Astrocyte of the spinal cord (primary cell): ENCODE data around the gene LORICRIN.
"Not testable (repeated sequence)": the region's sequence is repeated elsewhere in the genome, so short reads cannot be mapped to it uniquely, and the experiment has no call there.

Experiments
- DNase-seq: peaks from one replicate; pipeline ENCODE4 v3.0.0; 2011; ENCODE audit warnings: low read depth, low spot score
- H3K4me3 ChIP-seq: 2 replicates; pipeline ENCODE4 v1.5.1; 2011; ENCODE audit warnings: low read depth, mild to moderate bottlenecking, low read length, moderate library complexity
- CTCF ChIP-seq: IDR thresholded peaks from 2 replicates; pipeline ENCODE4 v1.5.1; 2012; ENCODE audit warnings: low read depth, mild to moderate bottlenecking, low read length, inconsistent platforms
- in situ Hi-C: cut with HindIII; loops from 2 replicates; pipeline ENCODE4 v1.10.0; 2017; ENCODE audit warnings: low sequenced_read_pairs

LORICRIN gene

DNA sequence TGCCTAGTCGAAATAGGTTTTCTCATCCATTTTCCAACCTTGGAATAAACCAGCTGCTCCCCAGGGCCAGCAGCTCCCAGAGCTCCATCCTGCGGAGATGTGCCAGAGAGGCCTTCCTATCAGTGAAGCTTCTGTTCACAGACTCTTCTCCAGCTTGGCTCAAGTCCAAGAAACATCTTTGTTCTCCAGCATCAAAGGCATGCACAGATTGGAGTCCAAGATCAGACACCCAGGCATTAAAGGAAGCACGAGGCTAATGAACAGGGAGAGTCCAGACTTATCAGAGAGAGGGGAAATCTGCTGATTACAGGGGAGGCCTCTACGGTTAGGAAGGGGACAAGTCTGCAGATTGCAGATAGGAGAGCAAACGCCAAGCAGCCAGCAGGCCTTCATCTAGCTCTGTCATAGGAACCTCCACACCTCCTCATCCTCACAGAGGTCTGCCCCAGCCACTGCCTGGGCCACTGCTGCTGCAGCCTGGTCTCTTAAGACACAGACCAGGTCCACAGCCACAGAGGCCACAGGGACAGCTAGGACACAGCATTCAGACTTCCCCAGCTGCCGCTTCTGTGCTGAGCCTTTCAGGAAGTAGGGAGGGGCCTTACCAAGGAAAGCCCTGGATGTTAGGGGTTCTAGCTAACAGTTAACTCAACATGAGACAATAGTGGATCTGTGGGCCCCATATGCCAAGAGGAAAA, 38.7 kb upstream of the LORICRIN start:
- TF ChIP-seq CTCF = no peak
- H3K4me3 ChIP-seq = no peak overlapping the region
- in situ Hi-C loops = no loop called here
- no peak for DNase-seq

- peak; percentile 44 for DNase-seq
- TF ChIP-seq CTCF = peak; percentile 69
- H3K4me3 ChIP-seq, in situ Hi-C loops: not testable (repeated sequence)
Measured at GRCh38 chr1:153223040-153223891, 36.2 kb upstream of the LORICRIN start.

- in situ Hi-C loops = no loop called here
- no peak overlapping the region for H3K4me3 ChIP-seq
- no peak for TF ChIP-seq CTCF
- no peak for DNase-seq
Measured at GRCh38 chr1:153227810-153228209, 31.7 kb upstream of the LORICRIN start.

DNA sequence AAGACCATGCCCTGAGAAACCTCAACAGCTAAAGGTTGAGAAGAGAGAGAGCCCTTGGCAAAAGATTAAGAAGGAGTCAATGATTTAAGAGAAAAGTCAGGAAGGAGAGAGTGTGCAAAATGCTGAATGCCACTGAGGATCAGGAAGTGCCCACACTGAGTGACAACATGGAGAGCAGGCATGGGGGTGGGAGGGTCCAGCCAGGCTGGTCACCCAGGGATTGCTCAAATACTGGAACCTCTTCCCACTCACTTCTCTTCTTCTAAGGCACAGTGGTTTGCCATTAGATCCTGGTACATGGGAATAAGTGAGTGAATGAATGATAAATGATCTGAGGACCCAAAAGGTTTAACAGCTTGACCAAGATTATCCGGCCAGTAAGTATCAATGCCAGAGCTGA, 31.0 kb upstream of the LORICRIN start:
- no peak for TF ChIP-seq CTCF
- no peak for DNase-seq
- in situ Hi-C loops = no loop called here
- no peak overlapping the region for H3K4me3 ChIP-seq

DNA sequence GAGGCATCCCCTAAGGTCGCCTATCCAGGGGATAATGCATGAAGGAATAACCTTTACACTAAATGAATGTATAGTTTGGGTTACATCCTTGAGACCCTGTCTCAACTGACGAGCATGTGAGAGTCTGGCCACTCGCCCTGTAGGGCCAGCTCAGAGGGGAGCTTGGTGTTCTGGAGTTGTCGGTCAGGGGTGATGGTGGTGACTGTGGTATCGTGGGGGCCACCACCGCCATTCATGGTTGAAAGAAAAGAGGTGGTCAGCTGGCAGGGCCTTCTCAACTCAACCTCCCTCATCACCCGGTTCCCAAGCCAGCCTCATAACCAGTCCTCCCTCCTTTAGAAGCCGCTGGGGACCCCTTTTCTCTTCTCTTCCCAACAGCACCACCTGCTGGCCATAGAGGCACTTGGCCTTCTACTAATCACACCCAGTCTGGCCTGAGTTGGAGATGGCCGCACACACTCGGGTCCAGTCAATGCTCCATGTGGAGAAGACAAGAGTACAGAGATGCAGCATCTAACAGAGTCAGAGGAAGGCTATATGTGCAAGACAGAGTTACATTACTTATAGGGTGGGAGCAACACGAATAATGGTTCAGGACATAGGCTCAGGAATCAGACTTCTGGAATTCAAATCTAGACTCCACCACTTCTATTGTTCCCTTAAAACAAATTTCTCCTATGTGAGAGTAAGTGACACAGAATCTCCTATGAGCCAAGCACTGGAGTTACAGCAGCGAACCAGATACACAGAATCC, 30.2 kb upstream of the LORICRIN start:
- DNase-seq, H3K4me3 ChIP-seq, in situ Hi-C loops: not testable (repeated sequence)
- peak; percentile 46 for TF ChIP-seq CTCF

DNA sequence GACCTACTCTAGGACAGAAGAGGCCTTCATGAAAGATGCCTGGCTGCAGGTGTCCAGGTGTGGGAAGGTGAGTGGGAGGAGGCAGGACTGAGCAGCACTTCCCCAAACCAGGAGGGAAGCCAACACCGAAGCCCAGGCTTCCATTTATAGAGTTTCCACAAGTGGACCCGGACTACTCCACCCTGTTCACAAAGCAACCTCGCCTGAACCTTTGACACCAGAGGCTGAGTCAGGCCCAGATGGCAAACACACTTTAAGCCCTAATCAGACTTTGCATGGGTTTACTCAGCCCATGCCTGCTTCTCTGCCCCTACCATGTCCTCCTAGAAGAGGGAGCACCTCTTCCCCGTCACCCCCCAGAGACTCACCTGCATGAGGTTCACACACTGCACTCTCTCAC, 28.1 kb upstream of the LORICRIN start:
- H3K4me3 ChIP-seq = no peak overlapping the region
- no peak for TF ChIP-seq CTCF

More for the DNA sequence above, 28.1 kb upstream of the LORICRIN start:
- in situ Hi-C loops = no loop called here
- no peak for DNase-seq
